ENCODE measurements around the gene OOSP4B.

GRCh38 chr11:60003729-60004128 lies 13.3 kb upstream of the OOSP4B start:
- TF ChIP-seq CTCF (conservative IDR thresholded peaks at IDR 0.05; ENCODE audit: low read length): no peak
- TF ChIP-seq EZH2phosphoT487 (IDR thresholded peaks at IDR 0.05; ENCODE audit: borderline replicate concordance, low read depth, low read length): no peak

Measured in OCI-LY7 (cell line).